Keratinocyte (primary cell): Measurements from ENCODE around the gene SDF2L1. TPM values are rescaled to one million over a fixed set of nuclear protein-coding genes. Genes with fewer than 3 reads are reported as not detected.

Experiments
- DNase-seq: peaks from one replicate; pipeline ENCODE4 v3.0.0-alpha.2; 2011; ENCODE audit warnings: low read depth, missing footprints, low spot score
- FAIRE-seq: peaks from 2 replicates; lab custom pipeline; 2011; peaks lifted over from hg19 to GRCh38; lab: Jason Lieb, UNC
- H2AFZ ChIP-seq: 2 replicates; pipeline ENCODE4 v1.6.0; 2012; ENCODE audit warnings: low read length, control low read depth, inconsistent platforms; ENCODE audit not compliant: control insufficient read depth
- H3K27ac ChIP-seq: 2 replicates; pipeline ENCODE4 v1.5.1; 2011; ENCODE audit warnings: low read length; ENCODE audit not compliant: control insufficient read depth, insufficient read depth
- H3K27me3 ChIP-seq: 3 replicates; pipeline ENCODE4 v1.6.0; 2011; ENCODE audit warnings: low read length; ENCODE audit not compliant: control insufficient read depth, insufficient read depth; ENCODE audit errors: extremely low read depth
- H3K36me3 ChIP-seq, 2 experiments: 2 replicates in 1 of 2; 3 replicates in 1 of 2; pipeline ENCODE4 v1.5.1; 2011; ENCODE audit warnings: low read length in 2 of 2, mild to moderate bottlenecking in 1 of 2; ENCODE audit not compliant: control insufficient read depth in 2 of 2, insufficient read depth in 2 of 2; ENCODE audit errors: extremely low read depth in 1 of 2
- H3K4me1 ChIP-seq: 3 replicates; pipeline ENCODE4 v1.5.1; 2011; ENCODE audit warnings: low read length; ENCODE audit not compliant: control insufficient read depth, insufficient read depth; ENCODE audit errors: extremely low read depth
- H3K4me2 ChIP-seq: 3 replicates; pipeline ENCODE4 v1.6.0; 2011; ENCODE audit warnings: low read depth, low read length; ENCODE audit not compliant: control insufficient read depth, insufficient read depth; ENCODE audit errors: extremely low read depth
- H3K4me3 ChIP-seq, 3 experiments: fragments of 200-600 bp in 1 of 3; sonication (generic) in 1 of 3; 2 replicates in 2 of 3; 3 replicates in 1 of 3; pipeline ENCODE4 v1.5.1; 2011 to 2016; ENCODE audit warnings: low read length in 3 of 3, mild to moderate bottlenecking in 3 of 3, control low read depth in 2 of 3, inconsistent platforms in 1 of 3, low read depth in 1 of 3, mixed read lengths in 1 of 3, mixed run types in 1 of 3, moderate library complexity in 1 of 3; ENCODE audit not compliant: control insufficient read depth in 2 of 3, insufficient read depth in 2 of 3; ENCODE audit errors: extremely low read depth in 1 of 3
- H3K79me2 ChIP-seq: 2 replicates; pipeline ENCODE4 v1.6.0; 2012; ENCODE audit warnings: low read length; ENCODE audit not compliant: control insufficient read depth, insufficient read depth
- H3K9ac ChIP-seq: 3 replicates; pipeline ENCODE4 v1.6.0; 2011; ENCODE audit warnings: low read length; ENCODE audit not compliant: control insufficient read depth, insufficient read depth; ENCODE audit errors: extremely low read depth
- H3K9me1 ChIP-seq: 3 replicates; pipeline ENCODE4 v1.6.0; 2011; ENCODE audit warnings: low read length; ENCODE audit not compliant: control insufficient read depth, insufficient read depth; ENCODE audit errors: extremely low read depth
- H3K9me3 ChIP-seq: 2 replicates; pipeline ENCODE4 v1.5.1; 2012; ENCODE audit warnings: low read depth, low read length; ENCODE audit not compliant: control insufficient read depth
- H4K20me1 ChIP-seq: 3 replicates; pipeline ENCODE4 v1.6.0; 2011; ENCODE audit warnings: low read length; ENCODE audit not compliant: control insufficient read depth, insufficient read depth; ENCODE audit errors: extremely low read depth
- EZH2 ChIP-seq: IDR thresholded peaks from one replicate; pipeline ENCODE4 v1.6.1; 2012; ENCODE audit warnings: inconsistent platforms, mild to moderate bottlenecking, low read length, moderate library complexity
- dilution Hi-C: fragments of 300-500 bp; cut with MboI; formaldehyde crosslinking; loops from one replicate; pipeline ENCODE4 v1.7.0; 2020; ENCODE audit warnings: low sequenced_read_pairs; ENCODE audit not compliant: extremely low pct_ligation_motif_present
- polyA plus RNA-seq, 5 experiments: library from polyadenylated mRNA; depleted of rRNA in 3 of 5; stranded (reverse) in 3 of 5; stranded (forward) in 1 of 5; unstranded in 1 of 5; fragments of >200 nt; gene quantifications; 1 replicate in 1 of 5; 2 replicates in 3 of 5; 3 replicates in 1 of 5; pipeline versions ENCODE4 v1.2.1 to v1.2.3, GENCODE V29; 2011 to 2012; ENCODE audit warnings: missing spikeins in 2 of 5, low read depth in 1 of 5, low replicate concordance in 1 of 5
- TF ChIP-seq, protein P1 (sequence below), 3 experiments: IDR thresholded peaks in 1 of 3; conservative IDR thresholded peaks in 1 of 3; optimal IDR thresholded peaks in 1 of 3; 2 replicates in 2 of 3; 3 replicates in 1 of 3; pipeline versions ENCODE3 to v1.5.1; 2011; ENCODE audit warnings: low read length in 3 of 3, mild to moderate bottlenecking in 3 of 3, moderate library complexity in 2 of 3, control low read depth in 1 of 3, inconsistent platforms in 1 of 3; ENCODE audit not compliant: insufficient read depth in 2 of 3; ENCODE audit errors: extremely low read depth in 1 of 3

SDF2L1 gene
- polyA plus RNA-seq, 1 donor (not counting 4 experiments of a cell fraction or from before 2014, with no cell fraction given) = 25.6 TPM

DNA sequence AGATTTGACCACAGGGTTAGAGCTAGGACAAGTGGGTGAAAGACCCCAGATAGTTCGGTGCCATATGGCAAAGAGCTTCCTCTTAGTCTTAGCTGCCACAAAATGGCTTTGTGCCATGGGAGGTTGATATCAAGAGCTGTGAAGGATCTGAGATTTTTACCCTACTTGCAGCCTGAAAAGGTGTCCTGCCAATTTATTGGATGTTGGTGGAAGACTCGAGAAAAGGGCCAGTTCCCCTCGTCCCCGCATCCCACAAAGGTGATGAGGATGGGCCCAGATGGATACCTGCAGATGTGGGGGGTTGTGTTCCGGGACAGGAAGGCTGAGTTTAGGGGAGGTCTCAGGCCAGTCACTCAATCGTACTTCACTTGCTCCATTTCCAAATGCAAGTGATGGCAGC lies 39.5 kb upstream of the SDF2L1 start:
- peaks cover 92% of the 10 kb centered on the region for H3K79me2 ChIP-seq
- peaks cover 3% of the 10 kb centered on the region for H3K9me1 ChIP-seq
- peaks cover 31% of the 10 kb centered on the region for H4K20me1 ChIP-seq
- DNase-seq = no peak
- H3K9ac ChIP-seq = no peak overlapping the region
- H3K4me2 ChIP-seq = no peak overlapping the region
- no peaks in the 10 kb centered on the region for H3K27me3 ChIP-seq
- FAIRE-seq = no peak
- H3K4me1 ChIP-seq = no peaks in the 10 kb centered on the region
- H3K4me3 ChIP-seq = no peak overlapping the region
- peaks cover 6 to 7% of the 10 kb centered on the region in 2 experiments for H3K36me3 ChIP-seq
- no peaks in the 10 kb centered on the region for H3K9me3 ChIP-seq
- no peak overlapping the region for H2AFZ ChIP-seq
- H3K27ac ChIP-seq = no peak overlapping the region
- dilution Hi-C loops = no loop called here
- TF ChIP-seq, protein P1, sequence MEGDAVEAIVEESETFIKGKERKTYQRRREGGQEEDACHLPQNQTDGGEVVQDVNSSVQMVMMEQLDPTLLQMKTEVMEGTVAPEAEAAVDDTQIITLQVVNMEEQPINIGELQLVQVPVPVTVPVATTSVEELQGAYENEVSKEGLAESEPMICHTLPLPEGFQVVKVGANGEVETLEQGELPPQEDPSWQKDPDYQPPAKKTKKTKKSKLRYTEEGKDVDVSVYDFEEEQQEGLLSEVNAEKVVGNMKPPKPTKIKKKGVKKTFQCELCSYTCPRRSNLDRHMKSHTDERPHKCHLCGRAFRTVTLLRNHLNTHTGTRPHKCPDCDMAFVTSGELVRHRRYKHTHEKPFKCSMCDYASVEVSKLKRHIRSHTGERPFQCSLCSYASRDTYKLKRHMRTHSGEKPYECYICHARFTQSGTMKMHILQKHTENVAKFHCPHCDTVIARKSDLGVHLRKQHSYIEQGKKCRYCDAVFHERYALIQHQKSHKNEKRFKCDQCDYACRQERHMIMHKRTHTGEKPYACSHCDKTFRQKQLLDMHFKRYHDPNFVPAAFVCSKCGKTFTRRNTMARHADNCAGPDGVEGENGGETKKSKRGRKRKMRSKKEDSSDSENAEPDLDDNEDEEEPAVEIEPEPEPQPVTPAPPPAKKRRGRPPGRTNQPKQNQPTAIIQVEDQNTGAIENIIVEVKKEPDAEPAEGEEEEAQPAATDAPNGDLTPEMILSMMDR (optimal IDR thresholded peaks at IDR 0.05 in 1 of 3, IDR thresholded peaks at IDR 0.05 in 1 of 3, conservative IDR thresholded peaks at IDR 0.05 in 1 of 3; ENCODE audit: extremely low read depth in 1 of 3, insufficient read depth in 2 of 3, low read length in 3 of 3) = no peak
- TF ChIP-seq EZH2 = no peak

DNA sequence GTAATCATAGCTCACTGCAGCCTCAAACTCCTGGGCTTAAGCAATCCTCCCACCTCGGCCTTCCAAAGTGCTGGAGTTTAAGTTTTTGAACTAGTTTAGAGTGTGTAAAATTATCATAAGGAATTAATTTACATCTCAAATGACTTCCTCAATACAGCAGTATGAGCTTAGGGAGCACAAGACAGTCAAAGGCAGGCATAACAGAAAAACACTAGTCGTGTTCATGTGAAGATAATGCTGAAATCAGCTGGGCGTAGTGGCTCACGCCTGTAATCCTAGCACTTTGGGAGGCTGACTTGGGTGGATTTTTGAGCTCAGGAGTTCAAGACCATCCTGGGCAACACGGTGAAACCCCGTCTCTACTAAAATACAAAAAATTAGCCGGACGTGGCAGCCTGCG lies 38.1 kb upstream of the SDF2L1 start:
- Histone ChIP-seq H3K4me2 (no peak overlapping the region), H3K4me3 (no peak overlapping the region), H3K27me3 (no peaks in the 10 kb centered on the region), H3K9me3 (no peaks in the 10 kb centered on the region), H3K79me2 (peaks cover 90% of the 10 kb centered on the region), H3K27ac (no peak overlapping the region), H3K9ac (no peak overlapping the region), H4K20me1 (peaks cover 29% of the 10 kb centered on the region), H3K9me1 (peaks cover 3% of the 10 kb centered on the region), H2AFZ (no peak overlapping the region), H3K4me1 (no peaks in the 10 kb centered on the region), H3K36me3 (peaks cover 6 to 10% of the 10 kb centered on the region in 2 experiments)
- no peak for FAIRE-seq
- TF ChIP-seq, protein P1 (optimal IDR thresholded peaks at IDR 0.05 in 1 of 3, IDR thresholded peaks at IDR 0.05 in 1 of 3, conservative IDR thresholded peaks at IDR 0.05 in 1 of 3; ENCODE audit: extremely low read depth in 1 of 3, insufficient read depth in 2 of 3, low read length in 3 of 3) = no peak
- no peak for TF ChIP-seq EZH2
- DNase-seq = no peak
- dilution Hi-C loops = no loop called here
